GM20000 (cell line): ENCODE measurements around the gene CDK14.

Experiments
- DNase-seq: peaks from one replicate; pipeline ENCODE4 v3.0.0; 2012; ENCODE audit warnings: low spot score
- TF ChIP-seq, protein P1 (sequence below): IDR thresholded peaks from 2 replicates; pipeline ENCODE4 v1.5.1; 2012; ENCODE audit warnings: mild to moderate bottlenecking, control low read depth; ENCODE audit errors: extremely low read depth, missing control alignments

Gene CDK14

DNA sequence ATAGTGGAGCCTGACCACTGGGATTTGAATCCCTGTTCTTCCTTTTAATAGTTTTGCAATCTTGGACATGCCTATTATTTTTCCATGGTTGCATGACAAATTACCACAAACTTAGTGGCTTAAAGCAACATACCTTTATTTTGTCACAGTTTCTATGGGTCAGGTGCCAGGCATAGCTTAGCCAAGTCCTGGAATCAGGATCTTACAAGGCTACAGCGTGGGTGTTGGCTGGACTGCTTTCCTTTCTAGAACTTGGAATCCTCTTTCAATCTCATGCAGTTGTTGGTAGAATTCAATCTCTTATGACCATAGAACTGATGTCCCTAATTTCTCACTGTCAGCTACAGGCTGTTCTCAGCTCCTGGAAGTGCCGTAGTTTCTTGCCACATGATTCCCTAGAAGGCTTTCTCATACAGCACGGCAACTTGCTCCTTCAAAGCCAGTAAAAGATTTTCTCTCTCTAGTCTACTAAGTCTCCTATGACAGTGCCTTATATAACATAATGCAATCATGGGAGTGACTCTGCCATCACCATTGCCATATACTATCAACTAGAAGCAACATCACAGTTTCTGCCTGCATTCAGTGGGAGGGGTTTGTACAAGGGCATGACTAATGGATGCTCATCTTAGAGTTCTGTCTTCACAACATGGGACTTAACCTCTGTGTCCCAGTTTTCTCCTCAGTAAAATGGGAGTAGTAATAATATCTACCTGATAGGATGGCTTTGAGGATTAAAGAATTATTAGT, 424.7 kb downstream of the CDK14 start:
- DNase-seq: no peak
- TF ChIP-seq, protein P1, sequence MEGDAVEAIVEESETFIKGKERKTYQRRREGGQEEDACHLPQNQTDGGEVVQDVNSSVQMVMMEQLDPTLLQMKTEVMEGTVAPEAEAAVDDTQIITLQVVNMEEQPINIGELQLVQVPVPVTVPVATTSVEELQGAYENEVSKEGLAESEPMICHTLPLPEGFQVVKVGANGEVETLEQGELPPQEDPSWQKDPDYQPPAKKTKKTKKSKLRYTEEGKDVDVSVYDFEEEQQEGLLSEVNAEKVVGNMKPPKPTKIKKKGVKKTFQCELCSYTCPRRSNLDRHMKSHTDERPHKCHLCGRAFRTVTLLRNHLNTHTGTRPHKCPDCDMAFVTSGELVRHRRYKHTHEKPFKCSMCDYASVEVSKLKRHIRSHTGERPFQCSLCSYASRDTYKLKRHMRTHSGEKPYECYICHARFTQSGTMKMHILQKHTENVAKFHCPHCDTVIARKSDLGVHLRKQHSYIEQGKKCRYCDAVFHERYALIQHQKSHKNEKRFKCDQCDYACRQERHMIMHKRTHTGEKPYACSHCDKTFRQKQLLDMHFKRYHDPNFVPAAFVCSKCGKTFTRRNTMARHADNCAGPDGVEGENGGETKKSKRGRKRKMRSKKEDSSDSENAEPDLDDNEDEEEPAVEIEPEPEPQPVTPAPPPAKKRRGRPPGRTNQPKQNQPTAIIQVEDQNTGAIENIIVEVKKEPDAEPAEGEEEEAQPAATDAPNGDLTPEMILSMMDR: no peak

DNA sequence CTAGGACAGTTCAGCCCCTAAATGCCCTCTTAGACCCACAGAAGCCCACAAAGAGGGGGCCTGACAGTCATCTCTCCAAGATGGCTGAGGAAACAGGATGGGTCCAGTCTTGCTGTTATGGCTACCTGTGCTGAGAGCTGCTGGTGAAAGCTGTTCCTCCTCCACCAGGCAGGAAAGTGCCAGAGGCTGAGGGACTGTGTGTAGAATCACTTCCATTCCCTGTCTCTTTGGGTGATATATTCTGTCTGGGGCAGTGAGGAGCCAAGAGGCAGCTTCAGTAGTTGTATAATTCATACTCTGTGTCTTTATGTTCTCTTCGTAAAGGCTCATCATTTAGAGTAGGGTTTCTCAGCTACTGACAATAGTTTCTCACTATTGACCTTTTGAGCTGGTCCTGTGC, 425.8 kb downstream of the CDK14 start:
- DNase-seq: no peak

DNA sequence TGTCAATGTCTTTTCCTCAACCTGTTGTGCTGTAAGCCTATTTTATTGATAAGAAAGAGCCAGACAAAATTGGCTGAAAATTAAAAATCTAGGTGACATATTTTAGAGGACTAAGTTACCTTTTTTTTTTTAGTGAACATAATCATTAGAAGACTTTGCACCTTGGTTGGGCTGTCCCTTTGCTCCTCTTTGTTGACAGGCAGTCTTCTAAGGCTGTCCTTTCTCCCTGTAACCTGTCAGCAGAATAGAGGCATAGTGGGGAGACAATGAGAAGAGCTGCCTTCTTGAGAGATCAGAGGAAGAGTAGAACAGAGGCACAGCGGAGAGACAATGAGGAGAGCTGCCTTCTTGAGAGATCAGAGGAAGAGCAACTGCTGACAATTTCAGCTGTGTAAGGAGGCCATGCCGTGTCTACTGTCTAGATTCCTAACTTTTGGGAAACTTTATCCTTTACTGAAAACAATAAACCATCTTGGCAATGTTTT, 429.8 kb downstream of the CDK14 start:
- TF ChIP-seq, protein P1: no peak
- DNase-seq: no peak

More for the DNA sequence above, 425.8 kb downstream of the CDK14 start:
- TF ChIP-seq, protein P1: no peak

DNA sequence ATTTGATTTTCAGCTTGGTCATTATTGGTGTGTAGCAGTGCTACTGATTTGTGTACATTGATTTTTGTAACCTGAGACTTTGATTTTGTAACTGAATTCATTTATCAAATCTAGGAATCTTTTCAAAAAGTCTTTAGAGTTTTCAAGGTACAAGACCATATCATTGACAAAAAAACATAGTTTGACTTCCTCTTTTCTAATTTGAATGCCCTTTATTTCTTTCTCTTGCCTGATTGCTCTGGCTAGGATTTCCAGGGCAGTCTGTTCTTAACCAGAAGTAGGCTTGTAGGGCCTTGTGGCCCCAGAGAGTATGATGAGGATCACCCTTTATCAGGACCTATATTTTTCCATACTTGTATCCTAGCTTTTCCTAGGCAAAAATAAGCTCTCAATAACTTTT, 433.6 kb downstream of the CDK14 start:
- TF ChIP-seq, protein P1: no peak
- DNase-seq: no peak

DNA sequence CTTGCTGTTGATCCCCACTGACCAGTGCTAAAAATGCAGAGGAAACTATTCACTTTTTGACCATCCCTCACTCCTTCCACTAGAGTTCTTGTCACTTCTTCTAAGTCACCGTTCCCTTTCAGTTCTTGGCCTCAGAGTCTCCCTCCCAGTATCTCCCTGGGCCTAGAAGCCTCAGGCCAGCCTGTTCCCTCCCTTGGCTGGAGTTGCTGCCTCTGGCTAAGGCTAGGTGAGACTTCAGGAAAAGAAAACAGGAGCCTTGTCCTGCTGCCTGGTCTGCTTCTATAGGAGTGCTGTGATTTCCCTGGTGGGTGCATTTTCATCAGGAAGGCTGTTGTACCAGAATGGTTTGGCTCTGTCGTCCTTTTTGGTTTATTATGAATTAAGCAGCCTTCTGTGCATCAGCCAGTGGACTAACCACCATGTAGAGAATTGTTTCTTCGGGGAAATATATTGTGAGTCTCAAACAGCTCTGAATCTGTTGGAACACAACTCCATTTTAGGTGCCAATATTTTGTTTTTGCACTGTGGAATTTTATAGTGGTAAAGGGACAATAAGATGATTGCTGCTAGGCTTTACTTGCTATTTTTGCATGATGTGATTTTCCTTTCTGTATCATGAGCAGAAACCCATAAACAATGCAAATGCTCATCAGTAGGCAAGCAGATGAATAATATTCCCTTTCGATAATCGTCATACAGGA, 434.7 kb downstream of the CDK14 start:
- no peak for DNase-seq
- TF ChIP-seq, protein P1: no peak

DNA sequence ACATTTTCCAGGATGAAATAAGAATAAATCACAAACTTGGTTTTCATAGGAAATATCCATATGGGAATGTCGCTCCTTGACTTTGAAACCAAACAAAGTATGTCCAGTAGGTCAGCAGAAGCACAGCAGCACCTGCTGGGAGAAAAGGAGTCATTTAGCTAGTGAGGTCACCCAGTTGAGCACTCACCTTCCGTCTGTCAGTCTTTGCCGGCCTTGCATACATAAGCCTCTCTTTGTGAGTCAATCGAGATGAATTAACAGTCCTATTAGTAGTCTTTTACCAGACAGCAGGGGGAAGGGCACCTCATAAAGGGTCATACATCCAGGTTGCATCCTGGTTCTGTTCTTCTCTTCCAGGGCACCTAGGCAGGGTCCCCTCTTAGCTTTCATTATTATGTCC, 435.6 kb downstream of the CDK14 start:
- TF ChIP-seq, protein P1: no peak
- DNase-seq: no peak

DNA sequence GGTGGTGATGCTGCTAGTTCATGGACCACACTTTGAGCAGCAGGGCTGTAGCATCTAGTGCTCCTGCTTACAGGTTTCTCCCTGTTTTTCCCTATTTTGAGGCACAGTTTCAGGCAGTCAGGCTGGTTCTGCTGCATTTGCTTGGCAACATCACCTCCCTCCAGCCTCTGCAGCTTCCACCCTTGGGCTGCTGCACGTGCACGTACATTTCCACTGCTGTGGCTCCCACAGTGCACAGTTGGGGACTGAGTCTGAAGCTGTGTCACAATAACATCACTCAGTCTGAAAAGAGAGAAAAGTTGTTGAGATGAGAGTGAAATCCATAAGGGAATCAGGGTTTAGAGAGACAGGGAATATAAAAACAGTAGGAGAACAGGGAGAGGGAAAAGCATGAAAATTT, 437.5 kb downstream of the CDK14 start:
- TF ChIP-seq, protein P1: no peak
- no peak for DNase-seq
